ENCODE results near the gene CNGA3. TPM values are rescaled to one million over a fixed set of nuclear protein-coding genes. Genes with fewer than 3 reads are reported as not detected.

The CNGA3 gene
- total and polyA plus RNA-seq, 8 donors = 0.12 to 6.4 (median 0.14) TPM; not detected in 3

DNA sequence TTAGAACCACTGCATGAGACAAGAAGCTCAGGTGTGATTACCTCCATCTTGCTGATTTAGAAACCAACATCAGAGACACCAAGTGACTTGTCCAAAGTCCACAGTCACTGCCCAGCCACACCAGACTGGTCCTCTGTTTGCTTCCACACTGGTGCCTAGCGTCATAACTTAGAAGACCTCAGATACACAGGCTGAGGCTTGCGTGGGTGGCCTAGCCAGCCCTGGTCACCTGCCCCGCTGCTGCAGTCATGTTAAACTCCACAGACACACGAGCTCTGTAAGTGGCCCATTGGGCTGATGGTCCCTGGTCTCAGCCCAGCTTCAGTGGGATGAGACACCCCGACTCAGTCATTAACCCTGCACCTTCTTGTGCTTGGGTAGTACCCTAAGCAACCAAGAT lies 47.1 kb downstream of the CNGA3 start:
- Histone ChIP-seq H3K36me3 (no peaks in the 10 kb centered on the region), H3K27me3 (peaks cover 0 to 14% (median 0%) of the 10 kb centered on the region in 3 donors), H3K27ac (no peak overlapping the region), H3K4me1 (no peaks in the 10 kb centered on the region), H3K9me3 (no peaks in the 10 kb centered on the region), H3K4me3 (no peak overlapping the region)
- no peak for DNase-seq
- TF ChIP-seq EP300 (IDR thresholded peaks at IDR 0.05) = no peak
- TF ChIP-seq POLR2A (IDR thresholded peaks at IDR 0.05) = no peak
- TF ChIP-seq, protein P1, sequence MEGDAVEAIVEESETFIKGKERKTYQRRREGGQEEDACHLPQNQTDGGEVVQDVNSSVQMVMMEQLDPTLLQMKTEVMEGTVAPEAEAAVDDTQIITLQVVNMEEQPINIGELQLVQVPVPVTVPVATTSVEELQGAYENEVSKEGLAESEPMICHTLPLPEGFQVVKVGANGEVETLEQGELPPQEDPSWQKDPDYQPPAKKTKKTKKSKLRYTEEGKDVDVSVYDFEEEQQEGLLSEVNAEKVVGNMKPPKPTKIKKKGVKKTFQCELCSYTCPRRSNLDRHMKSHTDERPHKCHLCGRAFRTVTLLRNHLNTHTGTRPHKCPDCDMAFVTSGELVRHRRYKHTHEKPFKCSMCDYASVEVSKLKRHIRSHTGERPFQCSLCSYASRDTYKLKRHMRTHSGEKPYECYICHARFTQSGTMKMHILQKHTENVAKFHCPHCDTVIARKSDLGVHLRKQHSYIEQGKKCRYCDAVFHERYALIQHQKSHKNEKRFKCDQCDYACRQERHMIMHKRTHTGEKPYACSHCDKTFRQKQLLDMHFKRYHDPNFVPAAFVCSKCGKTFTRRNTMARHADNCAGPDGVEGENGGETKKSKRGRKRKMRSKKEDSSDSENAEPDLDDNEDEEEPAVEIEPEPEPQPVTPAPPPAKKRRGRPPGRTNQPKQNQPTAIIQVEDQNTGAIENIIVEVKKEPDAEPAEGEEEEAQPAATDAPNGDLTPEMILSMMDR (IDR thresholded peaks at IDR 0.05) = no peak
- intact Hi-C loops (cut with DNase I; ENCODE audit: low total_unique reads) = no loop called here
- 84 to 96% (median 88%) methylated on average over 5 of the region's 5 CpGs for WGBS, 5 donors

DNA sequence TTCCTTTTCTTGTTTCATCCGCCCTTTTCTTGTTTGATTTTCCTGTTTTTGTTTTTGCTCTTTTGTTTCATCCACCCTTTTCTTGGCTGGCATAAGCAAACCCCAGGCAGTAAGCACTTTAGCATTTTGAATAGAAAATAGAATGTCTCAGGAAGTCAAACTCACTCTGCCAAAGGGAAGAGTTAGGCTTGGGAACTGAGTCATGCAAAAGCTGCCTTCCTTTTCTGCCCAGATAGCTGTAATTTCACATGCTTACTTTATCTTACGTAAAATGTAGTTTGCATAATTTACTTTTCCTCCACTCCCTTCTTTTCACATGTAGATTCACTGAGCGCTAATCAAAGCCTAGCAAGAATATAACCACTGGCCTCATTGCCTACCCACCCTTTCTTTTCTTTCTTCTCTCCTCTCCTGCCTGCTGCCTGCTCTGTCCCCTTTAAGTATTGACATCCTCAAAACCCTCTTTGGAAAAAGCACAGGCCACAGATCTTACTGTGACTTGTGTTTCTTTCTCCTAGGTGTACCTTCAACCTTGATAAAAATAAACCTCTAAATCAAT lies 48.4 kb downstream of the CNGA3 start:
- H3K27me3 ChIP-seq = peaks cover 0 to 14% (median 0%) of the 10 kb centered on the region in 3 donors
- intact Hi-C loops (cut with DNase I; ENCODE audit: low total_unique reads) = no loop called here
- no peak overlapping the region for H3K4me3 ChIP-seq
- H3K27ac ChIP-seq = no peak overlapping the region
- no peaks in the 10 kb centered on the region for H3K4me1 ChIP-seq
- TF ChIP-seq POLR2AphosphoS5 (IDR thresholded peaks at IDR 0.05) (no peak), EP300 (IDR thresholded peaks at IDR 0.05) (no peak), POLR2A (IDR thresholded peaks at IDR 0.05) (no peak)
- TF ChIP-seq, protein P1 (IDR thresholded peaks at IDR 0.05) = no peak
- no peaks in the 10 kb centered on the region for H3K9me3 ChIP-seq
- DNase-seq = no peak
- WGBS, 5 donors = 70 to 80% (median 71%) methylated on average over 3 of the region's 3 CpGs
- H3K36me3 ChIP-seq = no peaks in the 10 kb centered on the region

DNA sequence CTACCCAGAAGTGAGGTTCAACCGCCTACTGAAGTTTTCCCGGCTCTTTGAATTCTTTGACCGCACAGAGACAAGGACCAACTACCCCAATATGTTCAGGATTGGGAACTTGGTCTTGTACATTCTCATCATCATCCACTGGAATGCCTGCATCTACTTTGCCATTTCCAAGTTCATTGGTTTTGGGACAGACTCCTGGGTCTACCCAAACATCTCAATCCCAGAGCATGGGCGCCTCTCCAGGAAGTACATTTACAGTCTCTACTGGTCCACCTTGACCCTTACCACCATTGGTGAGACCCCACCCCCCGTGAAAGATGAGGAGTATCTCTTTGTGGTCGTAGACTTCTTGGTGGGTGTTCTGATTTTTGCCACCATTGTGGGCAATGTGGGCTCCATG lies 49.7 kb downstream of the CNGA3 start:
- intact Hi-C loops (cut with DNase I; ENCODE audit: low total_unique reads) = no loop called here
- no peak overlapping the region for H3K4me3 ChIP-seq

DNA sequence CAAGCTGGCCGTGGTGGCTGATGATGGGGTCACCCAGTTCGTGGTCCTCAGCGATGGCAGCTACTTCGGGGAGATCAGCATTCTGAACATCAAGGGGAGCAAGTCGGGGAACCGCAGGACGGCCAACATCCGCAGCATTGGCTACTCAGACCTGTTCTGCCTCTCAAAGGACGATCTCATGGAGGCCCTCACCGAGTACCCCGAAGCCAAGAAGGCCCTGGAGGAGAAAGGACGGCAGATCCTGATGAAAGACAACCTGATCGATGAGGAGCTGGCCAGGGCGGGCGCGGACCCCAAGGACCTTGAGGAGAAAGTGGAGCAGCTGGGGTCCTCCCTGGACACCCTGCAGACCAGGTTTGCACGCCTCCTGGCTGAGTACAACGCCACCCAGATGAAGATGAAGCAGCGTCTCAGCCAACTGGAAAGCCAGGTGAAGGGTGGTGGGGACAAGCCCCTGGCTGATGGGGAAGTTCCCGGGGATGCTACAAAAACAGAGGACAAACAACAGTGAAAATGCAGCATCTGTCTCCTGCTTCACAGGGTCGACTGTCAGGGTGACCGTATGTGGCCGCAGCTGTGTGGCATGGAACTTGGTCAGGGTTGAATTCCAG lies 50.6 kb downstream of the CNGA3 start:
- intact Hi-C loops (cut with DNase I; ENCODE audit: low total_unique reads) = no loop called here
- no peak for DNase-seq
- Histone ChIP-seq H3K36me3 (no peaks in the 10 kb centered on the region), H3K9me3 (no peaks in the 10 kb centered on the region), H3K4me1 (no peaks in the 10 kb centered on the region), H3K27me3 (peaks cover 0 to 14% (median 0%) of the 10 kb centered on the region in 3 donors), H3K4me3 (no peak overlapping the region), H3K27ac (no peak overlapping the region)
- 90 to 93% (median 92%) methylated on average over 23 of the region's 23 CpGs for WGBS, 5 donors
- no peak for TF ChIP-seq POLR2AphosphoS5 (IDR thresholded peaks at IDR 0.05)
- TF ChIP-seq, protein P1 (IDR thresholded peaks at IDR 0.05) = no peak

More for the DNA sequence above, 49.7 kb downstream of the CNGA3 start:
- DNase-seq = no peak
- TF ChIP-seq POLR2AphosphoS5 (IDR thresholded peaks at IDR 0.05) (no peak), POLR2A (IDR thresholded peaks at IDR 0.05) (no peak)
- TF ChIP-seq, protein P1 (IDR thresholded peaks at IDR 0.05) = no peak
- Histone ChIP-seq H3K9me3 (no peaks in the 10 kb centered on the region), H3K27ac (no peak overlapping the region), H3K27me3 (peaks cover 0 to 14% (median 0%) of the 10 kb centered on the region in 3 donors), H3K36me3 (no peaks in the 10 kb centered on the region), H3K4me1 (no peaks in the 10 kb centered on the region)
- 88 to 95% (median 90%) methylated on average over 6 of the region's 6 CpGs for WGBS, 5 donors
